OCI-LY7 (cell line): Measurements from ENCODE around the gene SEMA6C. TPM values are rescaled to one million over a fixed set of nuclear protein-coding genes. Genes with fewer than 3 reads are reported as not detected.
"Not testable (repeated sequence)": the region's sequence is repeated elsewhere in the genome, so short reads cannot be mapped to it uniquely, and the experiment has no call there.

Experiments used
- BruUV-seq: library from RNA; stranded (reverse); fragments of 400-500 nt; replicated peaks from 2 replicates; lab custom pipeline; 2021; lab: Mats Ljungman, UMichigan
- CTCF ChIA-PET: fragments of 300-600 bp; sonication (Branson Sonifier 250); formaldehyde crosslinking; loops from one replicate; lab custom pipeline; 2022; ENCODE audit warnings: antibody characterized with exemption; ENCODE audit not compliant: unreplicated experiment; lab: Charles Lee
- POLR2A ChIA-PET: fragments of 300-600 bp; sonication (Branson Sonifier 250); formaldehyde crosslinking; loops from one replicate; lab custom pipeline; 2022; ENCODE audit warnings: antibody characterized with exemption; lab: Charles Lee
- DNase-seq: peaks from one replicate; pipeline ENCODE4 v3.0.0-alpha.2; 2015; ENCODE audit warnings: low spot score
- H2AFZ ChIP-seq: fragments of 200-600 bp; sonication (generic), shearing (Covaris generic); 2 replicates; pipeline ENCODE4 v1.6.1; 2014; ENCODE audit warnings: mild to moderate bottlenecking, antibody characterized with exemption, low read length, moderate library complexity
- H3K27ac ChIP-seq: fragments of 200-600 bp; sonication (generic); 2 replicates; pipeline ENCODE4 v1.5.1; 2014; ENCODE audit warnings: mixed run types, low read depth, mild to moderate bottlenecking, moderate library complexity, low read length, inconsistent platforms; ENCODE audit not compliant: poor library complexity, severe bottlenecking
- H3K36me3 ChIP-seq: fragments of 200-600 bp; sonication (generic); 2 replicates; pipeline ENCODE4 v1.6.1; 2014; ENCODE audit warnings: mild to moderate bottlenecking, antibody characterized with exemption, low read length, moderate library complexity, mixed read lengths; ENCODE audit not compliant: insufficient read depth
- H3K4me1 ChIP-seq: fragments of 200-600 bp; sonication (generic); 2 replicates; pipeline ENCODE4 v1.5.1; 2014; ENCODE audit warnings: mild to moderate bottlenecking, low read length; ENCODE audit not compliant: insufficient read depth, poor library complexity, severe bottlenecking
- H3K4me2 ChIP-seq: fragments of 200-600 bp; sonication (generic); 2 replicates; pipeline ENCODE4 v1.6.1; 2014; ENCODE audit warnings: mild to moderate bottlenecking, low read length
- H3K4me3 ChIP-seq: fragments of 200-600 bp; sonication (generic); 2 replicates; pipeline ENCODE4 v1.5.1; 2014; ENCODE audit warnings: mild to moderate bottlenecking, low read depth, low read length; ENCODE audit not compliant: poor library complexity, severe bottlenecking
- H3K79me2 ChIP-seq: fragments of 200-600 bp; sonication (generic); 2 replicates; pipeline ENCODE4 v1.6.1; 2016; ENCODE audit warnings: low read depth, mild to moderate bottlenecking, low read length, moderate library complexity, mixed read lengths; ENCODE audit not compliant: insufficient read depth
- H3K9me2 ChIP-seq: fragments of 200-600 bp; sonication (generic); 2 replicates; pipeline ENCODE4 v1.6.1; 2016; ENCODE audit warnings: mild to moderate bottlenecking, low read length, mixed read lengths; ENCODE audit not compliant: insufficient read depth
- H3K9me3 ChIP-seq: fragments of 200-600 bp; sonication (generic); 2 replicates; pipeline ENCODE4 v1.6.1; 2014; ENCODE audit warnings: mild to moderate bottlenecking, mixed run types, low read length, mixed read lengths
- H4K20me1 ChIP-seq: fragments of 200-600 bp; sonication (generic); 2 replicates; pipeline ENCODE4 v1.6.1; 2014; ENCODE audit warnings: mild to moderate bottlenecking, antibody characterized with exemption, low read length, moderate library complexity, mixed read lengths; ENCODE audit not compliant: insufficient read depth
- EZH2phosphoT487 ChIP-seq: fragments of 200-600 bp; sonication (generic); IDR thresholded peaks from 2 replicates; pipeline ENCODE4 v1.6.1; 2018; ENCODE audit warnings: low read depth, borderline replicate concordance, mild to moderate bottlenecking, mixed run types, antibody characterized with exemption, low read length, moderate library complexity, mixed read lengths
- intact Hi-C: fragments of 100-400 bp; cut with micrococcal nuclease; formaldehyde crosslinking; loops from one replicate; pipeline ENCODE4 v1.10.0; 2022; ENCODE audit not compliant: unreplicated experiment
- total RNA-seq, 2 experiments: library from RNA; depleted of rRNA in 1 of 2; stranded (reverse); fragments of >200 nt in 1 of 2; shearing (Covaris generic) in 1 of 2; gene quantifications; 2 replicates each; pipeline ENCODE4 v1.2.3, GENCODE V29; 2014 to 2022
- TF ChIP-seq, protein P1 (sequence below): fragments of 200-600 bp; sonication (generic); conservative IDR thresholded peaks from 2 replicates; pipeline ENCODE4 v1.5.1; 2014; ENCODE audit warnings: mild to moderate bottlenecking, antibody characterized with exemption, low read length, moderate library complexity, mixed read lengths

SEMA6C gene
- total RNA-seq, 2 experiments from 2014 or later, result 1.1 to 1.9 TPM

DNA sequence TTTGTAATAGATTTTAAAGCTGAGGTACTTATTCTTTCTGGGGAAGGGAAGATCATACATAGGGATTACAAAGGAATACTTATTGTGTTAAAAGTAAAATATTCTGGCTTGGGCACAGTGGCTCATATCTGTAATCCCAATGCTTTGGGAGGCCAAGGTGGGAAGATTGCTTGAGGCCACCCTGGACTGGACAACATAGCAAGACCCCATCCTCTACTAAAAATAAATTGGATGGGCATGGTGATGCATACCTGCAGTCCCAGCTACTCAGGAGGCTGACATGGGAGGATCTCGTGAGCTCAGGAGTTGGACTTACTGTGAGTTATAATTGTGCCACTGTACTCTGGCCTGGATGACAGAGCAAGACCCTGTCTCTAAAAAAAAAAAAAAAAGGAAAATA lies 48.3 kb downstream of the SEMA6C start:
- H3K9me3 ChIP-seq, result no peaks in the 10 kb centered on the region
- no peak for DNase-seq
- H3K4me2 ChIP-seq, result no peak overlapping the region
- intact Hi-C loops, result loop anchor here (5.0 kb wide), 1 partner anchor 244 kb away; no protein-coding TSS in a partner anchor
- CTCF ChIA-PET, result interaction anchor here (1.6 kb wide), 1 partner anchor 59 kb away, joined by 7 read pairs; the partner anchor contains the start of gene TNFAIP8L2
- no peak overlapping the region for H3K4me3 ChIP-seq
- H3K79me2 ChIP-seq, result no peaks in the 10 kb centered on the region
- H3K36me3 ChIP-seq, result no peaks in the 10 kb centered on the region
- TF ChIP-seq, protein P1, sequence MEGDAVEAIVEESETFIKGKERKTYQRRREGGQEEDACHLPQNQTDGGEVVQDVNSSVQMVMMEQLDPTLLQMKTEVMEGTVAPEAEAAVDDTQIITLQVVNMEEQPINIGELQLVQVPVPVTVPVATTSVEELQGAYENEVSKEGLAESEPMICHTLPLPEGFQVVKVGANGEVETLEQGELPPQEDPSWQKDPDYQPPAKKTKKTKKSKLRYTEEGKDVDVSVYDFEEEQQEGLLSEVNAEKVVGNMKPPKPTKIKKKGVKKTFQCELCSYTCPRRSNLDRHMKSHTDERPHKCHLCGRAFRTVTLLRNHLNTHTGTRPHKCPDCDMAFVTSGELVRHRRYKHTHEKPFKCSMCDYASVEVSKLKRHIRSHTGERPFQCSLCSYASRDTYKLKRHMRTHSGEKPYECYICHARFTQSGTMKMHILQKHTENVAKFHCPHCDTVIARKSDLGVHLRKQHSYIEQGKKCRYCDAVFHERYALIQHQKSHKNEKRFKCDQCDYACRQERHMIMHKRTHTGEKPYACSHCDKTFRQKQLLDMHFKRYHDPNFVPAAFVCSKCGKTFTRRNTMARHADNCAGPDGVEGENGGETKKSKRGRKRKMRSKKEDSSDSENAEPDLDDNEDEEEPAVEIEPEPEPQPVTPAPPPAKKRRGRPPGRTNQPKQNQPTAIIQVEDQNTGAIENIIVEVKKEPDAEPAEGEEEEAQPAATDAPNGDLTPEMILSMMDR, result no peak
- TF ChIP-seq EZH2phosphoT487, result no peak
- H4K20me1 ChIP-seq, result no peaks in the 10 kb centered on the region
- no TSS peak for BruUV-seq
- no peaks in the 10 kb centered on the region for H3K9me2 ChIP-seq
- H2AFZ ChIP-seq, result no peak overlapping the region
- POLR2A ChIA-PET, result interaction anchor here (0.6 to 1.1 kb wide), 2 partner anchors 30 to 177 kb away, joined by 3 to 8 read pairs; no protein-coding TSS in a partner anchor
- no peaks in the 10 kb centered on the region for H3K4me1 ChIP-seq
- H3K27ac ChIP-seq, result no peak overlapping the region

DNA sequence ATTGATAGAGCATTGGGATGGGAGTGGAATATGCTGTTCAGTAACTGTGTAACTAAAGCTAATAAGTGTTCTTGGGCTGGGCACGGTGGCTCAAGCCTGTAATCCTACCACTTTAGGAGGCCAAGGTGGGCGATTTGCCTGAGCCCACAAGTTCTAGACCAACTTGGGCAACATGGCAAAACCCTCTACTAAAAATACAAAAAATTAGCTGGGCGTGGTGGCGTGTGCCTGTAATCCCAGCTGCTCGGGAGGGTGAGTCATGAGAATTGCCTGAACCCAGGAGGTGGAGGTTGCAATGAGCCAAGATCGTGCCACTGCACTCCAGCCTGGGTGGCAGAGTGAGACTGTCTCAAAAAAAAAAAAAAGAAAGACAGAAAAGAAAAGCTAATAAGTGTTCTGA lies 49.0 kb downstream of the SEMA6C start:
- intact Hi-C loops, result loop anchor here (5.0 kb wide), 1 partner anchor 245 kb away; no protein-coding TSS in a partner anchor
- not testable (repeated sequence) for H3K9me2 ChIP-seq, H2AFZ ChIP-seq, H3K4me3 ChIP-seq, BruUV-seq, DNase-seq, H3K27ac ChIP-seq, H4K20me1 ChIP-seq, H3K36me3 ChIP-seq, H3K4me2 ChIP-seq, H3K79me2 ChIP-seq, H3K4me1 ChIP-seq, H3K9me3 ChIP-seq
- ChIA-PET POLR2A (interaction anchor here (0.6 to 2.2 kb wide), 4 partner anchors 10 to 31 kb away, joined by 3 to 8 read pairs (median 6); no protein-coding TSS in a partner anchor), CTCF (interaction anchor here (1.6 kb wide), 1 partner anchor 59 kb away, joined by 7 read pairs; the partner anchor contains the start of gene TNFAIP8L2)

DNA sequence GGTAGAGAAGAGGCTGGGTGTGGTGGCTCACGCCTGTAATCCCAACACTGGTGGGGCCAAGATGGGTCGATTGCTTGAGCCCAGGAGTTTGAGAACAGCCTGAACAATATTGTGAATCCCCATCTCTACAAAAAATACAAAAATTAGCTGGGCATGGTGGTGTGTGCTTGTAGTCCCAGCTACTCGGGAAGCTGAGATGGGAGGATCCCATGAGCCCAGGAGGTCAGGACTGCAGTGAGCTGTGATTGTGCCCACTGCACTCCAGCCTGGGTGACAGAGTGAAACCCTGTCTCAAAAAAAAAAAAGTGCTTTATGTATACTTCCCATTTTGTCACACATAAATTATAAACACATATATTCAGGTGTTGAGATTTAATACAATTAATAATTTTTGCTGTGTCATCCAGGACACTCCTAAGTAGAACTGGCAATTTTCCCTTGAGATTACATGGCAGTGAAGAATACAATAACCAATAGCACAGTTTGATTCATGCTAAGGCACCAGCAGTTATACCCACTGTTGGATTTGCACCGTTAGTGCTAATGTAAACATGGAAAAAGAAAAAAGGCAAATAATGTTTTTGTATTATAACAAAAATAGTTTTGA lies 60.4 kb downstream of the SEMA6C start:
- H3K79me2 ChIP-seq, result no peaks in the 10 kb centered on the region
- no peaks in the 10 kb centered on the region for H4K20me1 ChIP-seq
- H3K4me3 ChIP-seq, result no peak overlapping the region
- H3K27ac ChIP-seq, result no peak overlapping the region
- H3K9me3 ChIP-seq, result no peaks in the 10 kb centered on the region
- BruUV-seq, result no TSS peak
- no peak for DNase-seq
- no peaks in the 10 kb centered on the region for H3K36me3 ChIP-seq
- TF ChIP-seq, protein P1, result no peak
- TF ChIP-seq EZH2phosphoT487, result no peak
- intact Hi-C loops, result no loop called here
- ChIA-PET CTCF (interaction anchor here (0.6 kb wide), 1 partner anchor 507 kb away, joined by 3 read pairs; the partner anchor contains the start of gene MCL1), POLR2A (interaction anchor here (0.6 to 2.6 kb wide), 3 partner anchors 10 to 167 kb away, joined by 4 to 7 read pairs (median 5); no protein-coding TSS in a partner anchor)
- H3K4me2 ChIP-seq, result no peak overlapping the region
- no peak overlapping the region for H2AFZ ChIP-seq
- no peaks in the 10 kb centered on the region for H3K4me1 ChIP-seq
- H3K9me2 ChIP-seq, result no peaks in the 10 kb centered on the region

Other genes with a start within 250 kb of the SEMA6C start
- 42.3 and 66.8 TPM in 2 replicates for gene SETDB1, start 220.3 kb downstream of the SEMA6C start, total RNA-seq (2014; rRNA removed; shearing (Covaris generic))
- gene SETDB1, start 220.3 kb downstream of the SEMA6C start, total RNA-seq (2022), result 73.6 and 81.1 TPM in 2 replicates
- gene CERS2, start 171.8 kb downstream of the SEMA6C start, total RNA-seq (2014; rRNA removed; shearing (Covaris generic)), result 50.9 and 64.7 TPM in 2 replicates
- gene CERS2, start 171.8 kb downstream of the SEMA6C start, total RNA-seq (2022), result 92.8 and 96.6 TPM in 2 replicates
- gene ANXA9, start 164.3 kb downstream of the SEMA6C start, total RNA-seq (2014; rRNA removed; shearing (Covaris generic)), result 0.67 and 1.1 TPM in 2 replicates
- gene ANXA9, start 164.3 kb downstream of the SEMA6C start, total RNA-seq (2022), result 0.39 and 0.65 TPM in 2 replicates
- 3.8 and 8.5 TPM in 2 replicates for gene MINDY1, start 139.7 kb downstream of the SEMA6C start, total RNA-seq (2014; rRNA removed; shearing (Covaris generic))
- gene MINDY1, start 139.7 kb downstream of the SEMA6C start, total RNA-seq (2022), result 10.2 and 13.8 TPM in 2 replicates
- gene PRUNE1, start 138.2 kb downstream of the SEMA6C start, total RNA-seq (2014; rRNA removed; shearing (Covaris generic)), result 15.4 and 18.8 TPM in 2 replicates
- 20.4 and 20.8 TPM in 2 replicates for gene PRUNE1, start 138.2 kb downstream of the SEMA6C start, total RNA-seq (2022)
- gene BNIPL, start 110.0 kb downstream of the SEMA6C start, total RNA-seq (2014; rRNA removed; shearing (Covaris generic)), result 1.6 and 2.1 TPM in 2 replicates
- gene BNIPL, start 110.0 kb downstream of the SEMA6C start, total RNA-seq (2022), result 0.74 and 3.2 TPM in 2 replicates
- 0.54 TPM in 1 of 2 replicates, not detected in the other for gene C1orf56, start 98.9 kb downstream of the SEMA6C start, total RNA-seq (2014; rRNA removed; shearing (Covaris generic))
- gene C1orf56, start 98.9 kb downstream of the SEMA6C start, total RNA-seq (2022), result 0.25 TPM in 1 of 2 replicates, not detected in the other
- 44.1 and 48.2 TPM in 2 replicates for gene CDC42SE1, start 87.0 kb downstream of the SEMA6C start, total RNA-seq (2014; rRNA removed; shearing (Covaris generic))
- gene CDC42SE1, start 87.0 kb downstream of the SEMA6C start, total RNA-seq (2022), result 59.5 and 63.3 TPM in 2 replicates
- gene MLLT11, start 86.2 kb downstream of the SEMA6C start, total RNA-seq (2014; rRNA removed; shearing (Covaris generic)), result 4.2 and 4.7 TPM in 2 replicates
- gene MLLT11, start 86.2 kb downstream of the SEMA6C start, total RNA-seq (2022), result 4.7 and 4.8 TPM in 2 replicates
- gene GABPB2, start 75.9 kb downstream of the SEMA6C start, total RNA-seq (2014; rRNA removed; shearing (Covaris generic)), result 14.7 and 17.2 TPM in 2 replicates
- gene GABPB2, start 75.9 kb downstream of the SEMA6C start, total RNA-seq (2022), result 18.2 and 20.0 TPM in 2 replicates
- gene TNFAIP8L2, start 10.0 kb upstream of the SEMA6C start, total RNA-seq (2014; rRNA removed; shearing (Covaris generic)), result 7.7 and 12.5 TPM in 2 replicates
- gene TNFAIP8L2, start 10.0 kb upstream of the SEMA6C start, total RNA-seq (2022), result 9.0 and 9.2 TPM in 2 replicates
- gene LYSMD1, start 19.3 kb upstream of the SEMA6C start, total RNA-seq (2014; rRNA removed; shearing (Covaris generic)), result 6.2 and 9.2 TPM in 2 replicates
- gene LYSMD1, start 19.3 kb upstream of the SEMA6C start, total RNA-seq (2022), result 3.4 and 3.7 TPM in 2 replicates
- 70.9 and 78.0 TPM in 2 replicates for gene SCNM1, start 19.5 kb upstream of the SEMA6C start, total RNA-seq (2014; rRNA removed; shearing (Covaris generic))
- gene SCNM1, start 19.5 kb upstream of the SEMA6C start, total RNA-seq (2022), result 54.1 and 63.1 TPM in 2 replicates
- not detected in 2 replicates for gene TMOD4, start 29.4 kb upstream of the SEMA6C start, total RNA-seq (2014; rRNA removed; shearing (Covaris generic))
- gene TMOD4, start 29.4 kb upstream of the SEMA6C start, total RNA-seq (2022), result 1.4 and 2.4 TPM in 2 replicates
- 51.1 and 65.9 TPM in 2 replicates for gene VPS72, start 43.6 kb upstream of the SEMA6C start, total RNA-seq (2014; rRNA removed; shearing (Covaris generic))
- gene VPS72, start 43.6 kb upstream of the SEMA6C start, total RNA-seq (2022), result 54.3 and 67.9 TPM in 2 replicates
- 42.9 and 50.5 TPM in 2 replicates for gene PIP5K1A, start 51.9 kb upstream of the SEMA6C start, total RNA-seq (2014; rRNA removed; shearing (Covaris generic))
- 75.8 and 85.3 TPM in 2 replicates for gene PIP5K1A, start 51.9 kb upstream of the SEMA6C start, total RNA-seq (2022)
- 118 and 134 TPM in 2 replicates for gene PSMD4, start 108.1 kb upstream of the SEMA6C start, total RNA-seq (2014; rRNA removed; shearing (Covaris generic))
- 137 and 150 TPM in 2 replicates for gene PSMD4, start 108.1 kb upstream of the SEMA6C start, total RNA-seq (2022)
- gene ZNF687, start 135.7 kb upstream of the SEMA6C start, total RNA-seq (2014; rRNA removed; shearing (Covaris generic)), result 18.0 and 20.9 TPM in 2 replicates
- 31.6 and 31.7 TPM in 2 replicates for gene ZNF687, start 135.7 kb upstream of the SEMA6C start, total RNA-seq (2022)
- gene PI4KB, start 180.8 kb upstream of the SEMA6C start, total RNA-seq (2014; rRNA removed; shearing (Covaris generic)), result 36.9 and 38.0 TPM in 2 replicates
- 50.6 and 60.4 TPM in 2 replicates for gene PI4KB, start 180.8 kb upstream of the SEMA6C start, total RNA-seq (2022)
- gene RFX5, start 200.6 kb upstream of the SEMA6C start, total RNA-seq (2014; rRNA removed; shearing (Covaris generic)), result 99.7 and 122 TPM in 2 replicates
- 115 and 131 TPM in 2 replicates for gene RFX5, start 200.6 kb upstream of the SEMA6C start, total RNA-seq (2022)
- not detected in 2 replicates for gene SELENBP1, start 226.1 kb upstream of the SEMA6C start, total RNA-seq (2014; rRNA removed; shearing (Covaris generic))
- not detected in 2 replicates for gene SELENBP1, start 226.1 kb upstream of the SEMA6C start, total RNA-seq (2022)